GM21381 (cell line): ENCODE data around the gene CNTNAP3.
"Not testable (repeated sequence)": the region's sequence is repeated elsewhere in the genome, so short reads cannot be mapped to it uniquely, and the experiment has no call there.

ENCODE experiments used
- ATAC-seq: cut with Tn5 transposase; IDR thresholded peaks from one replicate; pipeline ENCODE4 v1.9.1; 2021; ENCODE audit warnings: mild to moderate bottlenecking, moderate library complexity; ENCODE audit not compliant: unreplicated experiment

The CNTNAP3 gene

DNA sequence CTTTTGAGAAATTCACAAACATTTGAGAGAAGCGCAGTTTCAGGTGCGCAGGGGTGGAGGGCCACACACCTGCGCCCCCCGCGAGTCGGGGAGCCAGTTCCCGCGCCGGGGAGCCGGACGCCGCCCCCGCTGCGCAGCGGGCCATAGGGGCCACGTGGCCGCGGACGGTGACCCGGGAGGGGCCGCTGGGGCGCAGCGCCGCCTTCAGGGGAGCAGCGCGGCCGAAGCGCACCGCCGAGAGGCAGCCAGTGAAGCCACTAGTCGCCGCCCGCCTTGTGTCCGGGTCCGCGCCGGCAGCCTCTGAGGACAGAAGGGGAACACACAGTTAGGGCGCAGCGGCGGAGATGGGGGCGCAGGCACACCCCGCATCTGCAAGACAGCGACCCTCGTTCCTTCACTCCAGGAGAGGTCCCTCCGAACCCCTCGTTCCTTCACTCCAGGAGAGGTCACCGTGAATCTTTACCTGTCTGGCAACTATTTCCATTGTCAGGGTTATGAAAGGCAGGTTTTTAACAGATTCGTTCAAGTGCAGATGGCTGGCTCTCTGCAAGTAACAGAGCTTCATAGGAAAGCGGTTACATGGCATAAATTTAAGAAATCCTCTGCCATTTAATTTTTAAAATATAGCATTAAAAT, 209.2 kb downstream of the CNTNAP3 start:
- ATAC-seq = not testable (repeated sequence)

DNA sequence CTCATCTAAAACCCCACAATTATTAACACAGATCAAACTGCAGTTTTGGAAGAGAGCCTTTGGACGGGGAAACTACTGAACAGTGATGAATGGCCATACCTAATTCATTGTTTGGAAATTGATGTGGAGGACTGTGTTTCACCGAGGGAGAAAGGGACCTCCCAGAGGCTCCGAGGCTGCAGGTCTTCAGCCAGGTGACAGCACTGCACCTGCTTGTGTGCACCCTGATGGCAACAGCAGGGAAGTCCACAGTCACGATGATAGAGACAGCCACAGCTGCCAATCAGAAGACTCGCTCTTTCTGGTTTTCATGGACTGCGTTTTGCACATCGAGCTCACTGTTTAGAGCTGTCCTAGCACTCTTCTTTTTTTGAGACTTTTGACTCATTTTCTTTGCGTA, 214.4 kb downstream of the CNTNAP3 start:
- not testable (repeated sequence) for ATAC-seq

DNA sequence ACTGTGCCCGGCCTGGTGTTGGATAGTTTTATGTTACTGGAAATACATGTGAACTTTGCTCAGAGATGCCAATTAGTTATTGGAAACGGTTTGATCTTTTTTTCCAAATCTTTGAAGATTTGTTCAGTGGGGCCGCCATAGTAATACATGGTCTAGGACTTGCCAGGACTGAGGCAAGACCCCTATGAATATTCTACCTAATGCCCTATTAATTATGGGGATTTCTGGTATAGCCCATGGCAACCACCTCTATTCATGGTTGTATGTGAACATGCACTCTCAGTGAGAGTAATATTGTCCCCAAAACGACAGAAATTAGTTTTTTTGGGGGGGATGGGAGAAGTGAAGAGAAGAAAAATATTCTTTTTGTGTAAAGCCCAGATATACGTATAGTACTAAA, 220.3 kb downstream of the CNTNAP3 start:
- ATAC-seq = not testable (repeated sequence)

DNA sequence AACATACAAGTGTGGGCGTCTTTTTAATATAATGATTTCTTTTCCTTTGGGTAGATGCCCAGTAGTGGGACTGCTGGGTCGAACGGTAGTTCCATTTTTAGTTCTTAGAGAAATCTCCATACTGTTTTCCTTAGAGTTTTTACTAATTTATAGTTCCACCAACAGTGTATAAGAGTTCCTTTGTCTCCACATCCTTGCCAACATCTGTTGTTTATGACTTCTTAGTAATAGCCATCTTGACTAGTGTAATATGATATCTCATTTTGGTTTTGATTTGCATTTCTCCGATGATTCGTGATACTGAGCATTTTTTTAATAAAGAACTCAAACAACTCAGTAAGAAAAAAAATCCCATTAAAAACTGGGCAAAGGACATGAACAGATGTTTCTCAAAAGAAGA, 225.0 kb downstream of the CNTNAP3 start:
- ATAC-seq = not testable (repeated sequence)

DNA sequence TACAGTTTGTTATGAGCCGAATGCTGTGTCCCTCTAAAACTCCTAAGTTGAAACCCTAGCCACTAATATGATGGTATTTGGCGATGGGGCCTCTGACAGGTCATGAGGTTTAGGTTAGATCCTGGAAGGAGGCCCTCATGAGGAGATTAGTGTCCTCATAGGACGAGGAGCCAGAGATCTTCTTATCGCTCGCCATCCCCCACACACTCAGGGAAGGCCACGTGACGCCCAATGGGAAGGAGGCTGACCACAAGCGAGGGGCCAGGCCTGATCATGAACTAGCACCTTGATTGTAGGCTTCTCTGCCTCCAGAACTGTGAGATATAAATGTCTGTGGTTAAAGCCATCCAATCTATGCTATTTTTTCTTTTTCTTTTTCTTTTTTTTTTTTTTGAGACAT, 233.5 kb downstream of the CNTNAP3 start:
- ATAC-seq = not testable (repeated sequence)

DNA sequence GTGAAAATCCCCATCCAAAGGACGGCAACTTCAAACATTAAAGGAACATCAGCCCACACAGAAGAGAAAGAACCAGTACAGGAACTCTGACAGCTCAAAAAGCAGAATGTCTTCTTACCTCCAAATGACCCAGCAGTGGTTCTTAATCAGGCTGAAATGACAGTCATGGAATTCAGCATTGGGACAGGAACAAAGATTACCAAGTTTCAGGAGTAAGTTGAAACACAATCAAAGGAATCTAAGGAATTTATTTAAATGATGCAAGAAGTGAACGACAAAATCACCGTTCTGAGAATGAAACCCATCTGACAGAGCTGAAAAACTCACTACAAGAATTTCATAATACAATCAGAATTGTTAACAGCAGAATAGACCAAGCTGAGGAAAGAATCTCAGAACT, 241.1 kb downstream of the CNTNAP3 start:
- ATAC-seq = not testable (repeated sequence)

DNA sequence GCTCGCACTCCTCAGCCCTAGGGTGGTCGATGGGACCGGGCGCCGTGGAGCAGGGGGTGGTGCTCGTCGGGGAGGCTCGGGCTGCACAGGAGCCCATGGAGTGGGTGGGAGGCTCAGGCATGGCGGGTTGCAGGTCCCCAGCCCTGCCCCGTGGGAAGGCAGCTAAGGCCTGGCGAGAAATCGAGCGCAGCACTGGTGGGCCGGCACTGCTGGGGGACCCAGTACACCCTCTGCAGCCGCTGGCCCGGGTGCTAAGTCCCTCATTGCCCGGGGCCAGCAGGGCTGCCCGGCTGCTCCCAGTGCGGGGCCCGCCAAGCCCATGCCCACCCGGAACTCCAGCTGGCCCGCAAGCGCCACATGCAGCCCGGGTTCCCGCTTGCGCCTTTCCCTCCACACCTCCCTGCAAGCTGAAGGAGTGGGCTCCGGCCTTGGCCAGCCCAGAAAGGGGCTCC, 245.6 kb downstream of the CNTNAP3 start:
- ATAC-seq = not testable (repeated sequence)

DNA sequence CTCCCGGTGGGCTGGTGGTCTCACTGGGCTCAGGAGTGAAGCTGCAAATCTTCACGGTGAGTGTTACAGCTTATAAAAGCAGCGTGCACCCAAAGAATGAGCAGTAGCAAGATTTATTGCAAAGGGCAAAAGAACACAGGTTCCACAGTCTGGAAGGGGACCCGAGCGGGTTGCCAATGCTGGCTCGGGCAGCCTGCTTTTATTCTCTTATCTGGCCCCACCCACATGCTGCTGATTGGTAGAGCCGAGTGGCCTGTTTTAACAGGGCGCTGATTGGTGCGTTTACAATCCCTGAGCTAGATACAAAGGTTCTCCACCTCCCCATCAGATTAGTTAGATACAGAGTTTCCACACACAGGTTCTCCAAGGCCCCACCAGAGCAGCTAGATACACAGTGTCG, 246.2 kb downstream of the CNTNAP3 start:
- ATAC-seq = not testable (repeated sequence)

DNA sequence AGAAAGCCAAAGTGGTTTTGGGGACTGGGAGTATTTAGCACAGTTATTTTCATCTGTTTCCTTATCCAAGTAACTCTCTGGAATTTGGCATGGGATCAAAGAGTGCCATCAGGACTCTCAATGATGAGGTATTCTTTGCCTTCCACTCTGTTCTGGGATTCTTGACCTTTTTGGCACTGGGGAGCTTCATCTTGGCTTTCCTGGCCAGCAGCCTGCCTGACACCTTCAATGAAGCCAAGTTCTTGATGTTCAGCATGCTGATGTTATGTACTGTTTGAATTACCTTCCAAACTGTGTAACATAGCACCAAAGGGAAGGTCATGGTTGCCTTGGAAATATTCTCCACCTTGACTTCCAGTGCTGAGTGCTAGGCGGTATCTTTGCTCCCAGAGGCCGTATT, 248.8 kb downstream of the CNTNAP3 start:
- not testable (repeated sequence) for ATAC-seq

DNA sequence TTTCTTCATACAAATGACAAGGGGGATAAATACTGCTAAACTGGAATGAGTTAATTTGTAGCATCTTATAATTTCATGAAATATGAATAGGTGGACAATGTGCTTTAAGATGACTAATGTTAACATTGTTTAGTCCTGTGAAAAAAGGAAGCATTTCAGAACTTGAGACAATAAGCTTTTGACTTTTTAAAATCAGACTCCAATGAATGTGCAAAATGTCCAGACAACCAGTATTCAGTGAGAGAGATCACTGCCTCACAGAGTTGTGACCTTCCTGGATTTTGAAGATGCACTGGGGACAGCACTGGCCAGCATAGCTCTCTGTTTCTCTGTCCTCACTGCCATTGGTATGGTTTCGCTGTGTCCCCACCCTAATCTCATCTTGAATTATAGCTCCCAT, 249.7 kb downstream of the CNTNAP3 start:
- ATAC-seq = not testable (repeated sequence)

DNA sequence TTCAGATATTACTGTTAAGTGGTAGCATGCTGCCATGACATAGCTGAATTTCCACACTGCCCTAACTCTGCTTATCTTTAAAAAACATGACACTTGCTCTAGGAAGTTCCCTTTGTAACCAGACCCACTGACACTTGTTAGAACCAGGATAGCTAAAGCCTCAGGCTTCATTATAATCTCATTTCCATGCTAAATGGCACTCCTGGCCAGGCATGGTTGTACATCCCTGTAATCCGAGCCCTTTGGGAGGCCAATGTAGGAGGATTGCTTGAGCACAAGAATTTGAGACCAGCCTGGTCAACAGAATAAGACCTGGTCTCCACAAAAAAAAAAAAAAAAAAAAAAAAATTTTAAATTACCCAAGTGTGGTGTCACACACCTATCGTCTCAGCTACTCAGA, 254.1 kb downstream of the CNTNAP3 start:
- not testable (repeated sequence) for ATAC-seq

DNA sequence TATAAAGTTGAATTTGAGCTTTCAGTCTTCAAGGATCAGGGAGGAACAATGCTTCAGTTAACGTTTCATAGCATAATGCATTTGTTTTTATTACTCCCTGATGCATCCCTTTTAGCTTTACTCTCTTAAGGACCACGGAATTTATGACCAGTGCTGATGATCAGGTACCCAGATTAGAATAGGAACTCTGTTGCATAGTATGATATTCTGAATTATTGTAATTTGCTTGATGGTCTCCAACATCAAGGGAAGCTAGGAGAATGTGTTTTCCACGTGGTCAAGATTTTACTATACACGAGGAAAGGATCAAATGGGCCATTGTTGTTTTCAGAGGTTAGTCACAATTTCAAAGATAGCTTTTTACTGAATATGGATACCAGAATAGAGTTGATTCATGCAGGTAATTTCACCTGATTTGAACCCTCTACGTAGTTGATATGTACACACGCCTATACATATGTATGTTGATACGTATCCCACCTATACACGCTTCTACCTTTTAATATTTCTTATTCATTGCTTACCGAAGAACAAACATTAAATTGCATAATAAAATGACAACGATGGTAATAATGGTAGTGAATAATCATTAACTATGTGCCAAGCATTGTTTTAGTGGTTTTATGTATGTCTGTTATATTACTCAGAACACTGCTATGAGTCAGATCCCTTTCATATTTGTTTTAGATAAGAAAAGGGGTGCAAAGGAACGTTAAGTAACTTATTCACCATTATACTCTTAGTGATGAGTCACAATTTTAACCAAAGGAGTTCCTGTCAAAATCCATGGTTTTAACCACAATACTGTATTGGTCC, 257.6 kb downstream of the CNTNAP3 start:
- ATAC-seq = not testable (repeated sequence)

DNA sequence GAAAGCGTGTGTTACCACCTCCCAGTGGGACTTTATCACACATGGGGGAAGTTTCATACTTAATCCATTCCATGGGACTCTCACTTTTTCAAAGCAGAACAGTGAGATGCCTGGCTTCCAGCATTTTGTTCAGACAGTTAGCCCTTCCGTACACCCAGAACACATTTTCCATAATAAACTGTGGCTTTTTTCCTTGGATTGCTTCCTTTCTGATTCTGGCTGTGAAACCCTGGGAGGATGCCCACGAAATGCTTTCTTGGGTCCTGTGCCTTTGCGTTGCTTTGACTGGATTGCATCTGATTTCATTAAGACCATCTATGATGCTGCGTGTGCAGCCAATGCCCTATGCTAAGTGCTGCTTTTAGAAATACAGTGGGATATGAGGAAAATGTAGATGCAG, 259.1 kb downstream of the CNTNAP3 start:
- ATAC-seq = not testable (repeated sequence)

DNA sequence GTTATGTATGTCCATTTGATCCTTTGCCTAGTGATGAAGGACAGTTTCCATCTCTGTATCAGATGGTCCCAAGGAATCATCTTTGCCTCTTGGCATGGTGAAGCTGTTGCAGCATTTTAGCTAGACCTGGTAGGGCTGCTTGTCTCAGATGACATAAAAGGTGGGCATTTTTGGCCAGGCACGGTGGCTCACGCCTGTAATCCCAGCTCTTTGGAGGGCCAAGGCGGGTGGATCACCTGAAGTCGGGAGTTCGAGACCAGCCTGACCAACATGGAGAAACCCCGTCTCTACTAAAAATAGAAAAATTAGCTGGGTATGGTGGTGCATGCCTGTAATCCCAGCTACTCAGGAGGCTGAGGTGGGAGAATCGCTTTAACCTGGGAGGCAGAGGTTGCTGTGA, 259.8 kb downstream of the CNTNAP3 start:
- ATAC-seq = not testable (repeated sequence)

DNA sequence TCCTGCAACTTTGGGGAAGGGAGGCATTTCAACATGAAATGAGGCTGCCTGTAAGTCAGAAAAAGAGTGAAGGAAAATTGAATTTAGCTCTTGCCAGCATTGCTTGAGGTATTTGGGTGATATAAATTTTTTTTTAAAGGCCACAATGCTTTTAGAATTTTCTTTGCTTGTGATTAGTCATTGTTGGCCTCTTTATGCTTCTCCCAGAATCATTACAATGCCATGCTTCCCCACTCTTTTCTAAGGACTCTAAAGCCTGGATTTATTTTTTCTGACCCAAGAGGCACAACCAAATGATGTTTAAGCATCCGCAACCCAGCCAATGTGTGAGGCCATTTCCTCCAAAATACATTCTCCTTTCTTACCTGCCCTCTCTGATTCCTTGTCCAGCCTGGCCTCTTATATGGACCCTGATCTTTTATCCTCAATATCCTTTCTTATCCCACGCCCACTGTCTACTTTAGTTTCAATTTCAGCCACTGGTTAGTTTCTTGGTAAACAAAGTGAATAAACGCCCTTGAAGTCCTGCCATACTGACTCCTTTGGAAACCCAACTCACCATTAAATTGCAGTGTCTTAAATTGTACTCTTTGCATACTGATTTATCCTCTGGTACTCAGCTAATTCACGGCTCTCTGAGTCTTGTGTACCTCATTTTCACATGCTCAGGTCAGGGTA, 261.9 kb downstream of the CNTNAP3 start:
- not testable (repeated sequence) for ATAC-seq
